Heart left ventricle (tissue), 13 donors: Measurements from ENCODE around the gene FAM163B.

Experiments
- CTCF ChIP-seq, 12 donors: fragments of 200-600 bp; sonication (generic) in 4 of 12; IDR thresholded peaks; one replicate each; pipeline versions ENCODE4 v1.5.0 to v1.8.0; 2018 to 2022; ENCODE audit warnings: antibody characterized with exemption in 12 of 12, mild to moderate bottlenecking in 5 of 12
- POLR2A ChIP-seq, 2 donors: fragments of 450-650 bp; IDR thresholded peaks; one replicate each; pipeline ENCODE4 v1.6.1; 2017; ENCODE audit warnings: antibody characterized with exemption in 2 of 2, mild to moderate bottlenecking in 2 of 2, moderate library complexity in 2 of 2
- donor health status: ischemic (EF 13 %, LVEDD 7.1; RV severe dilation, severe dysfunction).
- donor health status: DM: no; HTN: yes; CAD: no.
- donor health status: DM: no; HTN: no; CAD: no.
- donor health status: ischemic (EF 25% LVEDD 6.9; RV normal size, moderate dysfunction).
- donor health status: ischemic (EF 25% LVEDD 5.7; RV mildly dilated, moderate dysfunction).
- donor health status: ischemic (EF 35%, LVEDD 5.7; RV mildly dilated, moderate dysfunction).
- donor health status: nonischemic (EF 11% LVEDD 7.7; RV severe dilation, severe dysfunction).
- donor health status: DM: yes; HTN: yes; CAD: no.
- donor health status: PGD.
- donor health status: ischemic (EF 29% LVEDD 5.4; RV normal size, mild dysfunction).
- donor health status: nonischemic (EF 23%, LVEDD 6.1; RV moderate dilation, normal function).

GRCh38 chr9:133574771-133575170 is 34.4 kb downstream of the FAM163B start:
- TF ChIP-seq CTCF (IDR thresholded peaks at IDR 0.05) (no peak), POLR2A (IDR thresholded peaks at IDR 0.05) (no peak)
